Parathyroid adenoma (tissue), 2 donors: ENCODE results near the gene QRSL1.

Experiments used
- H2AFZ ChIP-seq: fragments of 300-600 bp; sonication (generic); one replicate; pipeline ENCODE4 v1.7.0; 2017; ENCODE audit warnings: antibody characterized with exemption, mild to moderate bottlenecking
- H3K27ac ChIP-seq: fragments of 300-600 bp; sonication (generic); one replicate; pipeline ENCODE4 v1.7.0; 2017
- H3K27me3 ChIP-seq: fragments of 300-600 bp; sonication (generic); one replicate; pipeline ENCODE4 v1.7.0; 2017; ENCODE audit warnings: low read length; ENCODE audit not compliant: control insufficient read depth, insufficient read depth
- H3K36me3 ChIP-seq: fragments of 300-600 bp; sonication (generic); one replicate; pipeline ENCODE4 v1.7.0; 2017; ENCODE audit warnings: low read length; ENCODE audit not compliant: control insufficient read depth, insufficient read depth
- H3K4me1 ChIP-seq: fragments of 300-600 bp; sonication (generic); one replicate; pipeline ENCODE4 v1.7.0; 2017; ENCODE audit warnings: control low read depth
- H3K4me2 ChIP-seq: fragments of 300-600 bp; sonication (generic); one replicate; pipeline ENCODE4 v1.7.0; 2017; ENCODE audit warnings: low read length
- H3K4me3 ChIP-seq: fragments of 300-600 bp; sonication (generic); one replicate; pipeline ENCODE4 v1.7.0; 2017; ENCODE audit warnings: low read depth, low read length
- H3K79me2 ChIP-seq: fragments of 300-600 bp; sonication (generic); one replicate; pipeline ENCODE4 v1.7.0; 2017; ENCODE audit warnings: control low read depth
- H3K9ac ChIP-seq: fragments of 300-600 bp; sonication (generic); one replicate; pipeline ENCODE4 v1.7.0; 2017; ENCODE audit warnings: mild to moderate bottlenecking
- H3K9me3 ChIP-seq: fragments of 300-600 bp; sonication (generic); one replicate; pipeline ENCODE4 v1.7.0; 2017; ENCODE audit warnings: low read length; ENCODE audit not compliant: control insufficient read depth
- TF ChIP-seq, protein P1 (sequence below): fragments of 300-600 bp; sonication (generic); IDR thresholded peaks from one replicate; pipeline ENCODE4 v1.7.0; 2017; ENCODE audit warnings: antibody characterized with exemption, mild to moderate bottlenecking
- donor health status: primary hyperparathyroidism.

Gene QRSL1

DNA sequence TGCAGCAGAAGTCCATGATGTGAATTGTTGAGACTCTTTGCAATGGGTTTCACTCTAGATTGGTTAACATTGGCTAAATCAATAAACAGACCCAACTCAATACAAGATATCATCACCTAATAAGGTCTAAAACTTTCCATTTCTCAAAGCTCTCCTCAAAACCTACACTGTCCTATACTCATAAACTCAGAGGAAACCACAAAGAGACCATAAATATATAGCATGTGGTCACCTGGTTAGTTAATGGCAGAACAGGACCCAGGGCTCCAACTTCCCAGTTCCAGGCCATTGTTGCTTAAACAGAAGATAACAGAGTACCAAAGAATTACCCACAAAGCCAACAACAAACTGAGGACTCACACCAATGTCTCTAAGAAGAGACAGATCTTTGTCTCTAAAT is 12.1 kb upstream of the QRSL1 start:
- no peak overlapping the region for H3K9ac ChIP-seq
- H3K36me3 ChIP-seq = no peaks in the 10 kb centered on the region
- TF ChIP-seq, protein P1, sequence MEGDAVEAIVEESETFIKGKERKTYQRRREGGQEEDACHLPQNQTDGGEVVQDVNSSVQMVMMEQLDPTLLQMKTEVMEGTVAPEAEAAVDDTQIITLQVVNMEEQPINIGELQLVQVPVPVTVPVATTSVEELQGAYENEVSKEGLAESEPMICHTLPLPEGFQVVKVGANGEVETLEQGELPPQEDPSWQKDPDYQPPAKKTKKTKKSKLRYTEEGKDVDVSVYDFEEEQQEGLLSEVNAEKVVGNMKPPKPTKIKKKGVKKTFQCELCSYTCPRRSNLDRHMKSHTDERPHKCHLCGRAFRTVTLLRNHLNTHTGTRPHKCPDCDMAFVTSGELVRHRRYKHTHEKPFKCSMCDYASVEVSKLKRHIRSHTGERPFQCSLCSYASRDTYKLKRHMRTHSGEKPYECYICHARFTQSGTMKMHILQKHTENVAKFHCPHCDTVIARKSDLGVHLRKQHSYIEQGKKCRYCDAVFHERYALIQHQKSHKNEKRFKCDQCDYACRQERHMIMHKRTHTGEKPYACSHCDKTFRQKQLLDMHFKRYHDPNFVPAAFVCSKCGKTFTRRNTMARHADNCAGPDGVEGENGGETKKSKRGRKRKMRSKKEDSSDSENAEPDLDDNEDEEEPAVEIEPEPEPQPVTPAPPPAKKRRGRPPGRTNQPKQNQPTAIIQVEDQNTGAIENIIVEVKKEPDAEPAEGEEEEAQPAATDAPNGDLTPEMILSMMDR = no peak
- no peaks in the 10 kb centered on the region for H3K4me1 ChIP-seq
- no peak overlapping the region for H3K4me2 ChIP-seq
- H3K9me3 ChIP-seq = no peaks in the 10 kb centered on the region
- no peak overlapping the region for H2AFZ ChIP-seq
- H3K79me2 ChIP-seq = no peaks in the 10 kb centered on the region
- H3K4me3 ChIP-seq = no peak overlapping the region
- H3K27me3 ChIP-seq = no peaks in the 10 kb centered on the region
- no peak overlapping the region for H3K27ac ChIP-seq

- Histone ChIP-seq H2AFZ (no peak overlapping the region), H3K27me3 (no peaks in the 10 kb centered on the region), H3K27ac (no peak overlapping the region), H3K4me3 (no peak overlapping the region), H3K9ac (no peak overlapping the region), H3K79me2 (no peaks in the 10 kb centered on the region), H3K9me3 (no peaks in the 10 kb centered on the region), H3K4me1 (no peaks in the 10 kb centered on the region), H3K4me2 (no peak overlapping the region), H3K36me3 (no peaks in the 10 kb centered on the region)
- TF ChIP-seq, protein P1 = no peak
These were observed 11.5 kb upstream of the QRSL1 start for GRCh38 chr6:106617857-106618256.

DNA sequence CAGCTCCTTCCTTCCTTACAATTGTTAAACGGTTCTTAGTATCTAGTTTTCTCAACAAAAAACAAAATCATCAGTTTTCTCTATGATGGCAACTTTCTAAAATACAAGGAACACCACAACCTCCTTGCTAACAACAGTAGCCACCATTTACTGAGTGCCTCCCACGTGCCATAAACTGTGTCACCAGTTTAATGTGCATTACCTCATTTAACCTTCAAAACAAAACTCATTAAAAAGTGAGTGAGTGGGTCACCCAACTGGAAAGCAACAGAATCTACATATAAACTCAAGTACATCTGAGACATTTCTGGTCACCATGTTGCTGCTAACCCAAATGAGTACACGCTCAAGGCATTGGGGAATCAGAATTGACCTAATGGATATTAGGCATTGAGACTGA is 11.1 kb upstream of the QRSL1 start:
- H3K79me2 ChIP-seq = no peaks in the 10 kb centered on the region
- H3K4me1 ChIP-seq = no peaks in the 10 kb centered on the region
- TF ChIP-seq, protein P1 = no peak

DNA sequence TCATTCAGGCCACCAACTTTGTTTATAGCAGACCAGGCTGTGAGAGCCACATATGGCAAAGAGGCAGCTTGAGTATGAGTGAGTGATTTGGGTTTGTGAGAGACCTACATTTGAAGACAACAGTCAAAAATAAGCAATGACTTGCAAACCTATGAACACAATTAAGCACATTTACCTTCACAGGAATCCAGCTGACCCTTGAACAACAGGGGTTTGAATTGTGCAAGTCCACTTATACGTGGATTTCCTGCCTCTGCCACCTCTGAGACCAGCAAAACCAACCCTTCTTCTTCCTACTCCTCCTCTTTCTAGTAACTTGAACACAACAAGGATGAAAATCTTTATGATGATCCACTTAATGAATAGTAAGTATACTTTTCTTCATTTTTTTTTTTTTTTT is 10.2 kb upstream of the QRSL1 start:
- Histone ChIP-seq H3K79me2 (no peaks in the 10 kb centered on the region), H3K4me2 (no peak overlapping the region), H3K27me3 (no peaks in the 10 kb centered on the region), H2AFZ (no peak overlapping the region), H3K9ac (no peak overlapping the region), H3K4me1 (no peaks in the 10 kb centered on the region), H3K4me3 (no peak overlapping the region), H3K36me3 (no peaks in the 10 kb centered on the region), H3K27ac (no peak overlapping the region), H3K9me3 (no peaks in the 10 kb centered on the region)
- TF ChIP-seq, protein P1 = no peak

More for the DNA sequence above, 11.1 kb upstream of the QRSL1 start:
- H3K36me3 ChIP-seq = no peaks in the 10 kb centered on the region
- no peak overlapping the region for H3K9ac ChIP-seq
- no peaks in the 10 kb centered on the region for H3K9me3 ChIP-seq
- H3K27me3 ChIP-seq = no peaks in the 10 kb centered on the region
- no peak overlapping the region for H2AFZ ChIP-seq
- H3K27ac ChIP-seq = no peak overlapping the region
- H3K4me3 ChIP-seq = no peak overlapping the region
- no peak overlapping the region for H3K4me2 ChIP-seq

DNA sequence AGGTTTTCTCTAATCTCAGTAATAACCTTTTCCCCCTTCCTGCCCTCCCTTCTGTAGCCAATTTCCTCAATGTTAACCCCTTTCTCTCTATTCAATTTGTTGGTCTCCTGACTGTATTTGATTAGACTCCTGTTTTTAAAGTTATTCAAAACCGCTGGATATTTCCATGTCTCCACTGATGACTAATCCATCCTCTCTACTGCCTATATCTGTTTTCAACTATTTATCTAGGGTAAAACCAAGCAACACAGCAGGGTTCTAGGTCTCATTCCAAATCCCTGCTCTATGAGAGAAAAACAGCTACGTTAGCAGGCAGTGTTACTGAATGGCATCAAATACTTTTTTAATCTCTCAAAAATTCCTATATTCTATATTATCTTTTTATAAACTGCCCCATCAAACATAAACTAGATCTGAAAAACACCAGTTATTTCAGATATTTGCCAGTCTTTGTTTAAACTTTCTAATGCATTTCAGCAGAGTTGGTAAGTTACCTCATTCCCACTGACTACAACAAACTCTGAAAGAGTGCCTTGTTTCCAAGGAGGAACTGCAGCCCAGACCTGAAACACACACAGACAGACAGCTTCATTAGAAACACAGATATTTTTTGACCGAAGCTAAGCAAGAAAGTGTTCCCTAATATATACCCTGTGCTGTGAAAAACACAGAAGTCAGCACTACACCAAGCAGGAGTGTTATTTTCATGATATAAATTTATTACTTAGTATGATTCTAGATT is 8.3 kb upstream of the QRSL1 start:
- H3K36me3 ChIP-seq = no peaks in the 10 kb centered on the region
- no peaks in the 10 kb centered on the region for H3K9me3 ChIP-seq
- H3K4me1 ChIP-seq = no peaks in the 10 kb centered on the region
- no peak overlapping the region for H3K27ac ChIP-seq
- no peak overlapping the region for H2AFZ ChIP-seq
- H3K79me2 ChIP-seq = no peaks in the 10 kb centered on the region
- no peak overlapping the region for H3K4me3 ChIP-seq
- TF ChIP-seq, protein P1 = no peak
- H3K4me2 ChIP-seq = no peak overlapping the region
- H3K9ac ChIP-seq = no peak overlapping the region
- no peaks in the 10 kb centered on the region for H3K27me3 ChIP-seq
